SU-DHL-6 (cell line): Measurements from ENCODE around the gene SCLT1.

ENCODE experiments used
- H2AFZ ChIP-seq: fragments of 200-600 bp; sonication (generic); 2 replicates; pipeline ENCODE4 v1.6.1; 2014; ENCODE audit warnings: low read depth, mild to moderate bottlenecking, moderate library complexity, mixed read lengths, antibody characterized with exemption, low read length; ENCODE audit not compliant: severe bottlenecking
- H3F3A ChIP-seq: fragments of 200-600 bp; shearing (Covaris generic); 2 replicates; pipeline ENCODE4 v1.6.0; 2016; ENCODE audit warnings: antibody characterized with exemption, mild to moderate bottlenecking; ENCODE audit not compliant: insufficient read depth
- H3K27ac ChIP-seq: fragments of 200-600 bp; sonication (generic); 2 replicates; pipeline ENCODE4 v1.5.1; 2016; ENCODE audit warnings: low read depth, mild to moderate bottlenecking, low read length, moderate library complexity, mixed read lengths
- H3K27me3 ChIP-seq: fragments of 200-600 bp; sonication (generic), shearing (Covaris generic); 2 replicates; pipeline ENCODE4 v1.6.0; 2014; ENCODE audit warnings: mild to moderate bottlenecking, low read length
- H3K36me3 ChIP-seq: fragments of 200-600 bp; sonication (generic); 2 replicates; pipeline ENCODE4 v1.6.1; 2014; ENCODE audit warnings: mild to moderate bottlenecking, low read length, mixed read lengths
- H3K4me2 ChIP-seq: fragments of 300-600, 200-600 bp; shearing (Covaris generic), sonication (generic); 2 replicates; pipeline ENCODE4 v1.6.0; 2014; ENCODE audit warnings: low read length, low read depth, mild to moderate bottlenecking; ENCODE audit not compliant: poor library complexity, severe bottlenecking
- H3K4me3 ChIP-seq: fragments of 200-600 bp; sonication (generic); 2 replicates; pipeline ENCODE4 v1.5.1; 2014; ENCODE audit warnings: antibody characterized with exemption, low read length, mild to moderate bottlenecking, mixed read lengths; ENCODE audit not compliant: insufficient read depth, poor library complexity, severe bottlenecking
- H3K79me2 ChIP-seq: fragments of 200-600 bp; sonication (generic); 2 replicates; pipeline ENCODE4 v1.6.1; 2014; ENCODE audit warnings: mild to moderate bottlenecking, low read length, moderate library complexity; ENCODE audit not compliant: insufficient read depth
- H3K9ac ChIP-seq: fragments of 200-600 bp; sonication (generic); 2 replicates; pipeline ENCODE4 v1.7.0; 2014; ENCODE audit warnings: mild to moderate bottlenecking, low read length
- H3K9me2 ChIP-seq: fragments of 200-600 bp; sonication (generic); replicated peaks from 2 replicates; pipeline ENCODE4 v1.6.1; 2014; ENCODE audit warnings: low read length; ENCODE audit not compliant: insufficient read depth
- H3K9me3 ChIP-seq: fragments of 200-600 bp; sonication (generic); 2 replicates; pipeline ENCODE4 v1.6.1; 2014; ENCODE audit warnings: low read length, mixed read lengths; ENCODE audit not compliant: insufficient read depth
- H4K20me1 ChIP-seq: fragments of 200-600 bp; sonication (generic); 2 replicates; pipeline ENCODE4 v1.6.1; 2014; ENCODE audit warnings: low read depth, mild to moderate bottlenecking, antibody characterized with exemption, low read length, moderate library complexity, mixed read lengths
- CTCF ChIP-seq: fragments of 200-600 bp; sonication (generic); IDR thresholded peaks from one replicate; pipeline ENCODE4 v1.5.1; 2017; ENCODE audit warnings: antibody characterized with exemption, mild to moderate bottlenecking, low read length, moderate library complexity; ENCODE audit not compliant: insufficient read depth, poor library complexity, severe bottlenecking
- EZH2phosphoT487 ChIP-seq: fragments of 200-600 bp; sonication (generic), shearing (Covaris generic); conservative IDR thresholded peaks from 2 replicates; pipeline ENCODE4 v1.6.1; 2018; ENCODE audit warnings: mild to moderate bottlenecking, antibody characterized with exemption, low read length, moderate library complexity, mixed read lengths

The SCLT1 gene

GRCh38 chr4:129040471-129040870, 52.9 kb downstream of the SCLT1 start:
- no peak for TF ChIP-seq EZH2phosphoT487
- no peak for TF ChIP-seq CTCF
- Histone ChIP-seq H3K36me3 (no peaks in the 10 kb centered on the region), H3K9me3 (no peaks in the 10 kb centered on the region), H4K20me1 (no peaks in the 10 kb centered on the region), H3K9ac (no peak overlapping the region), H3K9me2 (no peaks in the 10 kb centered on the region), H3K4me2 (no peak overlapping the region), H3K79me2 (no peaks in the 10 kb centered on the region), H3K4me3 (no peak overlapping the region), H2AFZ (no peak overlapping the region), H3K27ac (no peak overlapping the region), H3K27me3 (no peaks in the 10 kb centered on the region), H3F3A (no peaks in the 10 kb centered on the region)

GRCh38 chr4:129037093-129037492, 56.2 kb downstream of the SCLT1 start:
- Histone ChIP-seq H3K9me3 (no peaks in the 10 kb centered on the region), H4K20me1 (no peaks in the 10 kb centered on the region), H3K4me2 (no peak overlapping the region), H3K79me2 (no peaks in the 10 kb centered on the region), H3K9ac (no peak overlapping the region), H3K27ac (no peak overlapping the region), H3K36me3 (no peaks in the 10 kb centered on the region), H3F3A (no peaks in the 10 kb centered on the region), H3K4me3 (no peak overlapping the region), H3K27me3 (no peaks in the 10 kb centered on the region), H2AFZ (no peak overlapping the region), H3K9me2 (no peaks in the 10 kb centered on the region)
- no peak for TF ChIP-seq EZH2phosphoT487
- no peak for TF ChIP-seq CTCF

- H3K9ac ChIP-seq = no peak overlapping the region
- no peak overlapping the region for H3K4me3 ChIP-seq
- no peaks in the 10 kb centered on the region for H3K79me2 ChIP-seq
- TF ChIP-seq CTCF = no peak
- TF ChIP-seq EZH2phosphoT487 = no peak
- H3K9me2 ChIP-seq = no peaks in the 10 kb centered on the region
- H2AFZ ChIP-seq = no peak overlapping the region
- H3F3A ChIP-seq = no peaks in the 10 kb centered on the region
- no peaks in the 10 kb centered on the region for H4K20me1 ChIP-seq
- no peak overlapping the region for H3K4me2 ChIP-seq
- H3K27ac ChIP-seq = no peak overlapping the region
- no peaks in the 10 kb centered on the region for H3K36me3 ChIP-seq
- no peaks in the 10 kb centered on the region for H3K27me3 ChIP-seq
- no peaks in the 10 kb centered on the region for H3K9me3 ChIP-seq
Measured at GRCh38 chr4:129014566-129015509, 78.5 kb downstream of the SCLT1 start.
